ENCODE measurements around the gene KIR3DL1.
"Not testable (repeated sequence)": the region's sequence is repeated elsewhere in the genome, so short reads cannot be mapped to it uniquely, and the experiment has no call there.

GRCh38 chr19:54772666-54773065 lies 43.6 kb upstream of the KIR3DL1 start:
- not testable (repeated sequence) for TF ChIP-seq POLR2AphosphoS5 (IDR thresholded peaks at IDR 0.05); CTCF (IDR thresholded peaks at IDR 0.05 in 8 of 11, conservative IDR thresholded peaks at IDR 0.05 in 3 of 11); POLR2A (IDR thresholded peaks at IDR 0.05)
